Neutrophil (primary cell): ENCODE results near the gene DUOXA2.

ENCODE experiments used
- H3K27ac ChIP-seq: fragments of 200-600 bp; sonication (generic); 2 replicates; pipeline ENCODE4 v1.5.1; 2016; ENCODE audit warnings: mild to moderate bottlenecking, moderate library complexity
- H3K27me3 ChIP-seq: fragments of 200-600 bp; sonication (generic); 2 replicates; pipeline ENCODE4 v1.6.0; 2016; ENCODE audit warnings: mild to moderate bottlenecking
- H3K36me3 ChIP-seq: fragments of 200-600 bp; sonication (generic); 2 replicates; pipeline ENCODE4 v1.5.1; 2017
- H3K4me1 ChIP-seq, 2 experiments: fragments of 200-600 bp in 1 of 2; sonication (generic) in 1 of 2; 1 replicate in 1 of 2; 2 replicates in 1 of 2; pipeline versions ENCODE4 v1.5.1 to v1.6.1; 2013 to 2016; ENCODE audit warnings: low read depth in 1 of 2, low read length in 1 of 2, mild to moderate bottlenecking in 1 of 2, moderate library complexity in 1 of 2; ENCODE audit not compliant: control insufficient read depth in 1 of 2, insufficient read depth in 1 of 2
- H3K4me3 ChIP-seq, 2 experiments: fragments of 200-600 bp in 1 of 2; sonication (generic) in 1 of 2; 1 replicate in 1 of 2; 2 replicates in 1 of 2; pipeline ENCODE4 v1.5.1; 2013 to 2016; ENCODE audit warnings: low read depth in 1 of 2, low read length in 1 of 2, mild to moderate bottlenecking in 1 of 2, moderate library complexity in 1 of 2
- H3K9me3 ChIP-seq: fragments of 200-600 bp; sonication (generic); 2 replicates; pipeline ENCODE4 v1.5.1; 2016
- TF ChIP-seq, protein P1 (sequence below): fragments of 200-600 bp; sonication (generic); IDR thresholded peaks from 2 replicates; pipeline ENCODE4 v1.5.1; 2016; ENCODE audit warnings: antibody characterized with exemption

The DUOXA2 gene

DNA sequence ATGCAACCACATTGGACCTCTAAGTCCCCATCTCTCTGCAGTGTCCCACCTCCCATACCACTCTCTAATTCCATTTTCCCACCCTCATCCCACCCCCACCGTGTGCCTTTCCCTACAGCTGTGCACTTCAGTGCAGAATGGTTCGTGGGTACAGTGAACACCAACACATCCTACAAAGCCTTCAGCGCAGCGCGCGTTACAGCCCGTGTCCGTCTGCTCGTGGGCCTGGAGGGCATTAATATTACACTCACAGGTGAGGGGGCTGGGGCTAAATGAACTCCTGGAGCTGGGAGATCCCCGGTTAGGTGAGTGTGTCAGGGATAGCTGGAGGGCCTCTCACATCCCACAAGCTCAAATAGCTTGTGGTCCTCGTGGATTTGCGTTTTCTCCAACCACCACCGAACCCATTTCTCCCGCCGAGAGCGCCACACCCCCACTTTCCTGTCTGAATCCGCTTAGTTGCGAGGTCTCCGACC is 1.9 kb downstream of the DUOXA2 start:
- Histone ChIP-seq H3K27ac (no peak overlapping the region), H3K9me3 (no peaks in the 10 kb centered on the region), H3K36me3 (no peaks in the 10 kb centered on the region), H3K4me1 (peaks cover 17 to 33% of the 10 kb centered on the region in 2 experiments), H3K27me3 (peaks cover 96% of the 10 kb centered on the region), H3K4me3 (no peak overlapping the region)
- TF ChIP-seq, protein P1, sequence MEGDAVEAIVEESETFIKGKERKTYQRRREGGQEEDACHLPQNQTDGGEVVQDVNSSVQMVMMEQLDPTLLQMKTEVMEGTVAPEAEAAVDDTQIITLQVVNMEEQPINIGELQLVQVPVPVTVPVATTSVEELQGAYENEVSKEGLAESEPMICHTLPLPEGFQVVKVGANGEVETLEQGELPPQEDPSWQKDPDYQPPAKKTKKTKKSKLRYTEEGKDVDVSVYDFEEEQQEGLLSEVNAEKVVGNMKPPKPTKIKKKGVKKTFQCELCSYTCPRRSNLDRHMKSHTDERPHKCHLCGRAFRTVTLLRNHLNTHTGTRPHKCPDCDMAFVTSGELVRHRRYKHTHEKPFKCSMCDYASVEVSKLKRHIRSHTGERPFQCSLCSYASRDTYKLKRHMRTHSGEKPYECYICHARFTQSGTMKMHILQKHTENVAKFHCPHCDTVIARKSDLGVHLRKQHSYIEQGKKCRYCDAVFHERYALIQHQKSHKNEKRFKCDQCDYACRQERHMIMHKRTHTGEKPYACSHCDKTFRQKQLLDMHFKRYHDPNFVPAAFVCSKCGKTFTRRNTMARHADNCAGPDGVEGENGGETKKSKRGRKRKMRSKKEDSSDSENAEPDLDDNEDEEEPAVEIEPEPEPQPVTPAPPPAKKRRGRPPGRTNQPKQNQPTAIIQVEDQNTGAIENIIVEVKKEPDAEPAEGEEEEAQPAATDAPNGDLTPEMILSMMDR, result no peak

DNA sequence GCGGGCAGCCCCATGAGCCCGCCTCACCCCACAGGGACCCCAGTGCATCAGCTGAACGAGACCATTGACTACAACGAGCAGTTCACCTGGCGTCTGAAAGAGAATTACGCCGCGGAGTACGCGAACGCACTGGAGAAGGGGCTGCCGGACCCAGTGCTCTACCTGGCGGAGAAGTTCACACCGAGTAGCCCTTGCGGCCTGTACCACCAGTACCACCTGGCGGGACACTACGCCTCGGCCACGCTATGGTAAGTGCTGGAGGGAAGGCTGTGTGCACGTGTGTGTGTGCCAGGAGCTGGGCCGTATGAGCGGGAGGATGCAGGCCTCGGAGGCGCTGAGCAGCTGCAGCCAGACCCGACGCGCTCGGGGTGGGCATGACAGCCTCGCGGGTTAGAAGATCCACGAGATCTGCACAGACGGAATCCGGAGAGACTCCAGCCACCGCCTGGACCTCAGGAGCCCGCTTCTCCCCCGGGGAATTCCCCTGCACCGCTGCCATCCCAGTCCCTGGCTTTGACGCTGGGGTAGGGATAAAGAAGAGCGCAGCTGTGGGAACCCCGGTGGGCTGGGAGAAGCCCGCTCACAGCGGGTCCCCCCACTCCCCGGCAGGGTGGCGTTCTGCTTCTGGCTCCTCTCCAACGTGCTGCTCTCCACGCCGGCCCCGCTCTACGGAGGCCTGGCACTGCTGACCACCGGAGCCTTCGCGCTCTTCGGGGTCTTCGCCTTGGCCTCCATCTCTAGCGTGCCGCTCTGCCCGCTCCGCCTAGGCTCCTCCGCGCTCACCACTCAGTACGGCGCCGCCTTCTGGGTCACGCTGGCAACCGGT is 2.6 kb downstream of the DUOXA2 start:
- Histone ChIP-seq H3K27ac (no peak overlapping the region), H3K4me3 (no peak overlapping the region), H3K36me3 (no peaks in the 10 kb centered on the region)

DNA sequence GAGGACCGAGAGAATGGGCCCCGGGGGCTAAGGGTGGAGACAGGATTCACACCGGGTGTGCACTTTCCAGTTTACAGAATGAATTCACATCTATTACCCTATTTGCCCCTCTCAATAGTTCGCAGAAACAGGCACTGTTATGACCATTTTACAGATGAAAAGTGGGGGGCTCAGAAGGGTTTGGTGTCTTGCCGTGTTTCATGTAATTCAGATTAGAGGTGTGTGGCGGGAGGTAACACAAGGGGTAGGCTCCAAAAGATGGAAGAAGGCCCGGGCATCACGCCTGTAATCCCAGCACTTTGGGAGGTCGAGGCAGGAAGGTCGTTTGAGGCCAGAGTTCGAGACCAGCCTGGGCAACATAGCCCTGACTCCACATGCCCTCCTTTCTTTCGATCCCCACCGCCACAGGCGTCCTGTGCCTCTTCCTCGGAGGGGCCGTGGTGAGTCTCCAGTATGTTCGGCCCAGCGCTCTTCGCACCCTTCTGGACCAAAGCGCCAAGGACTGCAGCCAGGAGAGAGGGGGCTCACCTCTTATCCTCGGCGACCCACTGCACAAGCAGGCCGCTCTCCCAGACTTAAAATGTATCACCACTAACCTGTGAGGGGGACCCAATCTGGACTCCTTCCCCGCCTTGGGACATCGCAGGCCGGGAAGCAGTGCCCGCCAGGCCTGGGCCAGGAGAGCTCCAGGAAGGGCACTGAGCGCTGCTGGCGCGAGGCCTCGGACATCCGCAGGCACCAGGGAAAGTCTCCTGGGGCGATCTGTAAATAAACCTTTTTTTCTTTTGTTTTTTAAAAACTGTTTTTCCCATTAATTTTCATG is 3.4 kb downstream of the DUOXA2 start:
- Histone ChIP-seq H3K4me1 (peaks cover 12 to 25% of the 10 kb centered on the region in 2 experiments), H3K27me3 (peaks cover 97% of the 10 kb centered on the region), H3K4me3 (peak overlapping the region; percentile 28 to 33), H3K9me3 (no peaks in the 10 kb centered on the region), H3K36me3 (no peaks in the 10 kb centered on the region), H3K27ac (no peak overlapping the region)
- TF ChIP-seq, protein P1, result no peak

More for the DNA sequence above, 2.6 kb downstream of the DUOXA2 start:
- peaks cover 17 to 33% of the 10 kb centered on the region in 2 experiments for H3K4me1 ChIP-seq
- TF ChIP-seq, protein P1, result no peak
- no peaks in the 10 kb centered on the region for H3K9me3 ChIP-seq
- H3K27me3 ChIP-seq, result peaks cover 97% of the 10 kb centered on the region

DNA sequence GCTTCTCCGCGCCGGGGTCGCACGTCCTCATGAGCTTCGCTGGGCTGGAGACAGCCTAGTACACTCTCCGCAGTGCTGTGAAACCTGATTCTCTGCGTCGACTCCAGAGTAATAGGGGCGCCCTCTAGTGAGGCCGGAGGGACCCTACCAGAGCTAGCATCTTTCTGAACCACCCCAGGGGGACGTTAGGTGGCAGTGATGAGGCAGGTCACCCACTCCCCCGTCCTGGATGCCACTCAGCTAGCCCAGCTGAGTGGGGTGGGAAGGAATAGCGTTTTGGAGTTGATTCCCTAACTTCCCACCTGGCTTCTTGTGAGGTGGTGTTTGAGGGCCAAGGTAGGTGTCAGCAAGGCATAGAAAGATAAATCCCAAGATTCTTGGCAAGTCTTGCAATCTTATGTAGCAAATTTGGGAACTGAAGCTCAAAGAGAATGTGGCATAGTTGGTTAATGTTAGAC is 4.0 kb downstream of the DUOXA2 start:
- Histone ChIP-seq H3K4me1 (peaks cover 11 to 20% of the 10 kb centered on the region in 2 experiments), H3K4me3 (peak overlapping the region; percentile 28 to 33), H3K27me3 (peaks cover 97% of the 10 kb centered on the region), H3K27ac (no peak overlapping the region), H3K9me3 (no peaks in the 10 kb centered on the region), H3K36me3 (no peaks in the 10 kb centered on the region)
- TF ChIP-seq, protein P1, result peak; percentile 97

DNA sequence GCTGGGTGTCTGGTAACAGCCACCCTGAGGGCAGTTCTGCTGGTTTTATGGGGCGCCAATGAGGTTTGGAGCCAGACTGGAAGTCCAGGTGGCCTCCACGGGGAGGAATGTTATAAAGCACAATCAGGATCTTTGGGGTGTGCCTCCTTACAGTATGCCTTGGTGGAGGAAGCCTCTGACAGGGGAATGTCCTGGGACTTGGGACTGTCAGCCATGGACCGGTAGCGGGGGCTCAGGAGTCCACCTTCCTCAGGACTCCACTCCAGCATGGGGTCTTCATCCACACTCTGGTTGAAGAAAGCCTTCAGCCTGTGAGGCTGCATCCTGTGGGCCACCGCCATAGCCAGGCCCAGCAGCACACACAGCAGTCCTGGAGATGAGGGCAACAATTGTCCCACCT is 4.9 kb downstream of the DUOXA2 start:
- no peak overlapping the region for H3K27ac ChIP-seq
- H3K36me3 ChIP-seq, result no peaks in the 10 kb centered on the region
- TF ChIP-seq, protein P1, result no peak
- no peaks in the 10 kb centered on the region for H3K9me3 ChIP-seq
- H3K4me1 ChIP-seq, result peaks cover 11 to 20% of the 10 kb centered on the region in 2 experiments
- no peak overlapping the region for H3K4me3 ChIP-seq
- peaks cover 97% of the 10 kb centered on the region for H3K27me3 ChIP-seq
